K562 (cell line): Measurements from ENCODE around the gene NPIPB6. TPM values are rescaled to one million over a fixed set of nuclear protein-coding genes. Genes with fewer than 3 reads are reported as not detected.

Experiments
- CREBBP ChIP-seq: IDR thresholded peaks from one replicate; pipeline ENCODE4 v1.6.1; 2012; ENCODE audit warnings: low read depth, mild to moderate bottlenecking, control low read depth, inconsistent platforms, low read length
- CTCFL ChIP-seq: IDR thresholded peaks from 2 replicates; pipeline ENCODE4 v1.6.1; 2011; ENCODE audit warnings: borderline replicate concordance, low read depth, mild to moderate bottlenecking, moderate library complexity, low read length; ENCODE audit not compliant: insufficient read depth, poor library complexity, severe bottlenecking
- DDX20 ChIP-seq: fragments of 450-650 bp; IDR thresholded peaks from 2 replicates; pipeline ENCODE4 v1.6.1; 2016; ENCODE audit warnings: missing genetic modification characterization, low read depth, mild to moderate bottlenecking, missing compliant biosample characterization, moderate library complexity
- FOSL1 ChIP-seq: fragments of 200-800 bp; sonication (Bioruptor generic); conservative IDR thresholded peaks from 2 replicates; pipeline ENCODE4 v1.6.1; 2016; ENCODE audit warnings: missing genetic modification characterization, missing compliant biosample characterization
- HDAC3 ChIP-seq: fragments of 450-650 bp; IDR thresholded peaks from 2 replicates; pipeline ENCODE4 v1.6.1; 2018; ENCODE audit warnings: borderline replicate concordance, mild to moderate bottlenecking, moderate library complexity; ENCODE audit not compliant: partially characterized antibody
- HNRNPUL1 ChIP-seq: fragments of 200-400 bp; formaldehyde crosslinking; IDR thresholded peaks from 2 replicates; pipeline ENCODE4 v1.6.1; 2017; ENCODE audit warnings: low read length
- HOMEZ ChIP-seq: fragments of 250-450 bp; sonication (Bioruptor Pico); IDR thresholded peaks from 2 replicates; pipeline ENCODE4 v1.4.0; 2020; ENCODE audit warnings: mild to moderate bottlenecking, moderate library complexity
- HSF4 ChIP-seq: fragments of 250-450 bp; sonication (Bioruptor Pico); IDR thresholded peaks from 2 replicates; pipeline ENCODE4 v2.1.2; 2022; ENCODE audit warnings: mild to moderate bottlenecking, moderate library complexity, borderline replicate concordance
- KDM4B ChIP-seq, 2 experiments: fragments of 450-650 bp in 1 of 2; sonication (generic) in 1 of 2; IDR thresholded peaks; 2 replicates each; pipeline ENCODE4 v1.6.1; 2016 to 2017; ENCODE audit warnings: borderline replicate concordance in 2 of 2, antibody characterized with exemption in 1 of 2, low read depth in 1 of 2, mild to moderate bottlenecking in 1 of 2
- KHSRP ChIP-seq: fragments of 450-650 bp; IDR thresholded peaks from 2 replicates; pipeline ENCODE4 v1.6.1; 2017
- SMC3 ChIP-seq: conservative IDR thresholded peaks from 2 replicates; pipeline ENCODE4 v1.6.1; 2011; ENCODE audit warnings: low read depth, low read length, improper control_type of control experiment; ENCODE audit not compliant: insufficient read depth
- XRCC5 ChIP-seq: fragments of 200-400 bp; formaldehyde crosslinking; IDR thresholded peaks from 2 replicates; pipeline ENCODE4 v1.6.1; 2017; ENCODE audit warnings: low read depth, mild to moderate bottlenecking, low read length
- polyA plus RNA-seq, 8 experiments: library from polyadenylated mRNA; depleted of rRNA in 4 of 8; stranded (reverse) in 5 of 8; unstranded in 3 of 8; fragments of >200 nt; fragmentation: Nextera tagmentation in 2 of 8; fragmentation: Illumina TruSeq in 1 of 8; extraction: Ambion mirVana in 2 of 8; extraction: Trizol in 1 of 8; gene quantifications; 2 replicates each; pipeline versions ENCODE4 v1.2.1 to v1.2.3, GENCODE V29; 2011 to 2014; ENCODE audit warnings: inconsistent platforms in 1 of 8, missing spikeins in 1 of 8
- total RNA-seq, 7 experiments: library from RNA; depleted of rRNA in 6 of 7; stranded (reverse); fragments of >200 nt in 6 of 7; fragmentation: Illumina TruSeq in 2 of 7; extraction: Trizol in 2 of 7; gene quantifications; 2 replicates each; pipeline versions ENCODE4 v1.2.1 to v1.2.3, GENCODE V29; 2011 to 2021; ENCODE audit warnings: low replicate concordance in 1 of 7
- TF ChIP-seq, protein P1 (sequence below): fragments of 250-450 bp; sonication (Bioruptor Pico); IDR thresholded peaks from 2 replicates; pipeline ENCODE4 v1.5.1; 2021; ENCODE audit warnings: mild to moderate bottlenecking

NPIPB6 gene
- total and polyA plus RNA-seq, 9 of the 15 experiments (the other 6 are each of a cell fraction or from before 2014, with no cell fraction given) = 0.03 to 0.91 (median 0.40) TPM; not detected in 1

DNA sequence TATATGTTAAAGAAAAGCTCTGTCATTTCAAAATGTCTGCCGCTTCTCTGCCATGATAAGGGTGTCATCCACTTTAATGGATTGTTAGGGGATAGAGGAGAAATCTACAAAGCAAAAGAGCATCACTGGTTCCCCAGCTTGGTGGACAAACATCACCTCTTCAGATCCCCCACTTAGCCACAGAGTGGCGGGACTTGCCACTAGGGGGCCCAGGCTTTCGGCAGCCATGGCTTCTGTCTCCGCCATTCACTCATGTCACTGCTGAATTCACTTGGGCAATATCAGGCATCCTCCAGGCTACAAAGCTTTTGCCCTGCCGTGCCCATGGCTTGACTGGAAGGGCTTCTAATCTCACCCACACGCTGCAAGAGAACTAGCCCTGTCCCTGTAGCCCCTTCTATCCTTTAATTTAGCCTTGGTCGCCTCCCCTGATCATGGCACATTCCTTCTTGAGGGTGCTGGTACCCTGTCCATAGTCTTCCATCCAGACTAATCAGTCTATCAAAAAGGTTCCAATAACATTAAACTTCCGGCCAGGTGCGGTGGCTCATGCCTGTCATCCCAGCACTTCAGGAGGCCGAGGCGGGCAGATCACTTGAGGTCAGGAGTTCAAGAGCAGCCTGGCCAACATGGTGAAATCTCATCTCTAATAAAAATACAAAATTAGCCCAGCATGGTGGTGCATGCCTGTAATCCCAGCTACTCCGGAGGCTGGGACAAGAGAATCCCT, 36.3 kb downstream of the NPIPB6 start (continued):
- no peak for TF ChIP-seq KDM4B (IDR thresholded peaks at IDR 0.05; ENCODE audit: borderline replicate concordance in 2 of 2, low read depth in 1 of 2)
- no peak for TF ChIP-seq HDAC3
- TF ChIP-seq HOMEZ = no peak
- TF ChIP-seq CTCFL = peak; percentile 72
- TF ChIP-seq HSF4 (CRISPR knock-in tag) = no peak
- TF ChIP-seq XRCC5 = peak; percentile 54; the same call in 1 of the 2 replicates
- TF ChIP-seq SMC3 = peak; percentile 69
- no peak for TF ChIP-seq KHSRP
- no peak for TF ChIP-seq HNRNPUL1
- TF ChIP-seq CREBBP = no peak
- TF ChIP-seq, protein P1, sequence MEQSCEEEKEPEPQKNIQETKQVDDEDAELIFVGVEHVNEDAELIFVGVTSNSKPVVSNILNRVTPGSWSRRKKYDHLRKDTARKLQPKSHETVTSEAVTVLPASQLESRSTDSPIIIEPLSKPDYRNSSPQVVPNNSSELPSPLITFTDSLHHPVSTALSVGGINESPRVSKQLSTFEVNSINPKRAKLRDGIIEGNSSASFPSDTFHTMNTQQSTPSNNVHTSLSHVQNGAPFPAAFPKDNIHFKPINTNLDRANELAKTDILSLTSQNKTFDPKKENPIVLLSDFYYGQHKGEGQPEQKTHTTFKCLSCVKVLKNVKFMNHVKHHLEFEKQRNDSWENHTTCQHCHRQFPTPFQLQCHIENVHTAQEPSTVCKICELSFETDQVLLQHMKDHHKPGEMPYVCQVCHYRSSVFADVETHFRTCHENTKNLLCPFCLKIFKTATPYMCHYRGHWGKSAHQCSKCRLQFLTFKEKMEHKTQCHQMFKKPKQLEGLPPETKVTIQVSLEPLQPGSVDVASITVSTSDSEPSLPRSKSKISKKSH = no peak
- TF ChIP-seq DDX20 (tag) = no peak
- no peak for TF ChIP-seq FOSL1 (tag)
